RCC 7860 (cell line): ENCODE data around the gene KCNE4.
A peak's percentile ranks its signal among the peaks of the same experiment; 100 is the strongest.

Experiments
- DNase-seq: peaks from one replicate; pipeline ENCODE4 v3.0.0-alpha.2; 2015; ENCODE audit warnings: low spot score
- FAIRE-seq: peaks from 2 replicates; lab custom pipeline; 2012; peaks lifted over from hg19 to GRCh38; lab: Jason Lieb, UNC

Gene KCNE4

DNA sequence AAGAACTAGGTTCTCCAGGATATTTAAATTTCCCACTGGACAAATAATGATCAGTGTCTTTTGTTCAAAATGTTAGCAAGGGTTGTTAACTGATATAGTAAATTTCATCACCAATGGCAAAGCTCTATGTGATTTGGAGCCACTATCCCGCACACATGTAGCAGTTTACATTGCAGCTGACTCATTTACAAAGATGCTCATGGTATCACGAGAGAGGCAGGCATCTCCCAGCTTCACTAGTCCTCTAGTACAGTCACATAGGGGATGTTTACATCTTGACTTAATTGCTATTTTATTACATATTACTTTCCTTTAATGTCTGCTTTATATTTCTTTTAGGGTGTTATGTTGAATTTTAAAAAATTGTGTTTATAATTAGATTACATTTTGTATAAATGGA is 30.7 kb downstream of the KCNE4 start:
- FAIRE-seq (no peak), DNase-seq (no peak)

DNA sequence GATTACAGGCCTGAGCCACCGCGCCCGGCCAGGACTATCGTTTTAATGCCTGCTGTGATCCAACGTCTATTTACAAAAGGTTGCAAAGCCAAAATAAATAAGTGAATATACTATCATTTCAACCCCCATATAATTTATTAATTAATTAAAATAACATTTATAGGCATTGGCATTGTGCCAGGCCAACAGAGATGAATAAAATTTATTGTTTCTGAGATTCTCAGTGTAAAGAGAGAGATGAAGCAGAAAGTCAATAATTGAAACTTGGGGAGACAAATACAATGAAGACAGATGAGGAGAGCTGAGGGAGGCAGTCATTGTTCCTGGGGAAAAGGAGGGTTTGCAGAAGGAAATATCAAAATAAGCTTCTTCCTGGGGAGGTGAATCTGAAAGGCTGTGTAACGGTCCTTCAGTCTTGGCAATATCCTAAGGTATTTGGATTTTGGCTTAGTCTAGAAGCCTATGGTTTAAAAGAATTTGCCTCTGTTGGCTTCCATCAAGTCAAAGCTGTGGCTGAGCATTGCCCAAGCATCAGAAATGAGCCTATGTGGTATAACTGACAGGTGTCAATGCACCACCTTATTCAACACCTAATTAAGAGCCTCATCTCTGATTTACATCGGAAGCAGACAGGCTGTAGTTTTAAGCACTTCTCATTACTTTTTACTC is 31.5 kb downstream of the KCNE4 start:
- DNase-seq (no peak), FAIRE-seq (no peak)

DNA sequence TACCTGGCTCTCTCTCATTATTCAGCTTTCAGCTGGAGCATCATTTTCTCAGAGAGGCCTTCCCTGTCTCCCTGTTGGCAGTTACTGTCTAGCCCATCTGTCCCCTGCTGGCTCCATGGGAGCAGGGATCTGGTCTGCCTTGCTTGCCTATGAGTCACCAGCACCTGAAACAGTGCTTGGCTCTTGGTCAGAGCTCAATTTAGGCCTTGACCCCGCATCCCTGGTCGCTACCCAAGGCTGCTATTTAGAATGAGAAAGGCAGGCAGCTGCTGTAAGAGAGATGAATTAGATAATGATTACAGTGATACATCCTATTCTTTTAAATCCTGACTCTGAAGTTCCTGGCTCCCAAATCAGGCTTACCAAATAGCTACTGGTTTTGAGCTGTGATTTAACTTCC is 32.9 kb downstream of the KCNE4 start:
- DNase-seq = no peak
- FAIRE-seq = no peak

DNA sequence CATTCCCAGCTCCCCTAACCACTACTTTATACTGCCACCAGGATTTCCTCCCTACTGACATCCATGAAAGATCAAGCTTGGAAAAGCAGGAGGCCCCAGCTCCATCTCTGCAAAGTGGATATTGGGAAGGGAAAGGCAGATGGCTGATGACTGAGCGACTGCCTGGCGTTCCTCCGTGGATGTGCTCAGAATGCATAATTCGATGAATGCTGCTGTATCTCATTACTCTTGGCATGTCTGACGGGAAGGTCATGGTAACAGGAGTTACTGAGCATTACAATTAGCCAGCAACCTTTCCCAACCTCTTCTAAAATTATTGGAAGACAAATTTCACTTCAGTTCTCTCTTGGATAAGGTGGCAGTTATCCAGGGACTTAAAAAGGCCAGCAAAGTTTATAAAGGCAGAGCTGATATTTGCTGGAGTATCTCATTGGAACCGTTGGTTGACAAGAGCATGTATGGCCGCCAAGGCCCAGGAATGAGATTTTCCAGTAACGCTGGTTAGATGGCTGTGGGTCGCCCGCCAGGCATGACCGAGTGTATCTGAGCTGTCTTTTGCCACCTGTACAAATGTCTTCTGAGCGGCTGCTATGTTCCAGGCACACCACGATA is 34.5 kb downstream of the KCNE4 start:
- DNase-seq = no peak
- FAIRE-seq = no peak

DNA sequence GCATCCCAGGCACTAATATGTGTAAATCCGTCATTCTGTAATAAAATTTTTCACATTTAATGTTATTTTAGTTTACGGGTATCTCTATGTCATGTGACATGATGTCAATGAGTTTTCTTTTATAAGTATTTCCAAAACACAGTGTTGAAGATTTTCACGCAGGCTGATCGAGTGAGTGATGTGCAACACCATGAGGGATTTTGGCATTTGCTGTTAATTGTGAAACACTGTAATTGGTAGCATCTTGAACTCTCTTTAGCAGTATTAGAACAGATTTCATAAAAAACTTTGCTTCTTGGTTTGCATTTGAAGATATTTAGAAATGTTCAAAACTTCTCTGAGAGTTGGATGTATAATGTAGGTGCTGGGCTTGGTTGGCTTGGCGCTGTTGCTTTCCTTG is 35.5 kb downstream of the KCNE4 start:
- FAIRE-seq = no peak
- no peak for DNase-seq

DNA sequence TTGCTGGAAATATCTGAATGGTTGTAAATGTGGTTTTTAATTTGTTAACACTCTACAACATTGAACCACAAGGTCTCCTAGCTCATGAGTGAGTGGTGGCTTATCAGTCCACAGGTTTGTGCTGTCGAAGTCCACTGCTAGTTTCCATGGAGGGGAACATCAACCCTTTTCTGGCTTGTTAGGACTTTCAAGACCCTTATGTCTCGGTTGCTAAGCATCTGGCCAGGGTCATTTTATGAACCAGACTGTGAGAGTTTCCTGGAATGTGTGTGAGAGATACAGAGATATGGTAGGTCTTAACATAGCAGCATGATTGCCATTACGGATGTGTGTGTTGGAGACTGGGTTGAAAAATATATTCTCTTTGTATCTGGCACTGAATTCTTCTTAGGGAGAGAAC is 36.9 kb downstream of the KCNE4 start:
- FAIRE-seq (no peak), DNase-seq (no peak)

DNA sequence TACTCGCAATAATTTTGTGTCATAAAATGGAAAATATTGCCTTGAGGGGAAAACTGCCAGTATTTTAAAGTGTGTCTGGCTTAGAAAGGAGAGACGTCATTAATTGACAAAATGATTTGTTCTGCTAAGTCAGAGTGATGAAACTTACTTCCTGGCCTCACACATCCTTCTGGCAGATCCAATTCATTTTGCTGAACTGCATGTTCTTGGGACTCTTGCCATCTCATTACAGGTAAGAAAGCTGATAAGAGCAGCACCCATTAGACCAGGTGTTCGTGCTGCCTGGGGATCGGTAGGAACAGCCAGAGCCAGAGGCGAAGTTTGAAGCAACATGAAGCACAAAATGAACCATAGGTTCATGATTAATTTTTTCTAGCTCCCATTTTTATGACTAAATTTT is 38.0 kb downstream of the KCNE4 start:
- DNase-seq = no peak
- FAIRE-seq = no peak

DNA sequence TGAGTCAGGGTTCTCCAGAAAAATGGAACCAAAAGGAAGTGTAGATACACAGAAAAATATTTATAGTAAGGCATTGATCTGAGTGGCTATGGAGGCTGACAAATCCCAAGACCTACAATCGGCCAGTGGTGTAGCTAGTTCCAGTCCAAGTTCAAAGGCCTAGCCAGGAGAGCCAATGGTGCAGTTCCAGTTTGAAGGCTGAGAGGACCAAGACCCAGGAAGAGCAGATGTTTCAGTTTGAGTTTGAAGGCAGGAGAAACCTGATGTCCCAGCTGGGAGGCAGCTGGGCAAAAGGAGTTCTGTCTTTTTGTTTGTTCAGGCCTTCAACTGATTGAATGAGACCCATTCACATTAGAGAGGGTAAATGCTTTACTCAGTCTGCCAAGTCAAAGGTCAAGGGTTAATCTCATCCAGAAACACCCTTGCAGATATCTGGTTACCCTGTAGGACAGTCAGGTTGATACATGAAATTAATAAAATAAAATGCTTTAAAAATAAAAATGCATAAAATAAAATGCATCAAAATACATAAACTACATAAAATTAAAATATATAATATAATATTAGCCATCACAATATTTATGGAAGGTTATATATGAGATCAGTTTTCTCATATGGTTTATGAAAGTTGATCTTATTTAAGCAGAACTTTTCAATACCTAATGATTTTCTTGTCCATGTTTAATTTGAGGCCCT is 38.7 kb downstream of the KCNE4 start:
- FAIRE-seq (no peak), DNase-seq (no peak)

DNA sequence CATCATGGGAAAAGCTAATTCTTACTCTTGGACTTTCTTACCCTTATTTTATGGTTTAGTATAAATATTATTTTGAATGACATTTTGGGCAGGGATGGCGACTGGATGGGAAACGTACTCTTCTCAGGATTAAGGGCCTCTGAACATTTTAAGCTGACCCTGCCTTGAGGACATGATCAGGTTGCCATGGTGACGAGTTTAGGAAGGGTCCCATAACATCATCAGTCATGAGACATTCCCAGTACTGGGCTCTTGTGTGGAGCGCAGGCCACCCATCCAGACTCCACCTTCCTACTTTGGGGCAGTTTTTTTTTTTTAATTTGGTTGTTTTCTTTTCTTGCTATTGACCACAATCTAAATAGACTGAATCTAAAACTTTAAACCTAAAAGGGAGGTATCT is 40.7 kb downstream of the KCNE4 start:
- DNase-seq = no peak
- FAIRE-seq = no peak

DNA sequence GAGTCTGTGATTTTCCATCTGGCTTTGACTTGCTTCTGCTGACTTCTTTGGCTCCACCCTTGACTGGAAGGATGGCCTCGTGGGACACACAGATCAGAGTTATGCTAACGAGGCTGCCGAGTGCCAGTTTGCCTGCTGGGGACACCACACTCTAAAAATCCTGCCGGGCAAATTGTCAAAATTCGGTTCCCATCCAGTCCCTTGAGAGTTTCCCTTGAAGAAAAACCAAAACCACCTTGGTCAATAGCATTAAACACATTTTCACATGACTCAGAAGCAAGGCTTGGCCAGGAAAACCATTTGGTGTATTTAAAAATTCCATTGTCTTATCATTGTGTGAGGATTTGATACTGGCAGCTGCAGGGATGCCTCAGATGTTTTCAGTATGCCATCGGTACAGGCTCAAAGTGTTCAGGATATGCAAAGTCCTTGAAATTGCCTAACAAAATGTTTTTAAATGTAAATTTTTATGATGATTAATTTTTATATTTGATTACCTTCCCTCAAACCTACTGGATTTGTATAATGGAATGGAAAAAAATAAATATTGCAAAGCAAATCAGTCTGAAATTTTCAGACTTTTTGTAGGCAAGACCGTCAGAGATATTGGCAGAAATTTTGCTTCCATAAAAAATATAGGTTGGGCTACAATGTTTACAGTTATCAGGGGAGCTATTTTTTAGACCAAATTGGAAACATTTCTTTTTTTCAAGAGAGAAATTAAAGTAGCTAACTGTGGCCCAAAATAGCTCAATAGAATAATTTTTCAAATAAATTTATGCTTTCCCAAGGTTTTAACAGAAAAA is 41.6 kb downstream of the KCNE4 start:
- DNase-seq = no peak

DNA sequence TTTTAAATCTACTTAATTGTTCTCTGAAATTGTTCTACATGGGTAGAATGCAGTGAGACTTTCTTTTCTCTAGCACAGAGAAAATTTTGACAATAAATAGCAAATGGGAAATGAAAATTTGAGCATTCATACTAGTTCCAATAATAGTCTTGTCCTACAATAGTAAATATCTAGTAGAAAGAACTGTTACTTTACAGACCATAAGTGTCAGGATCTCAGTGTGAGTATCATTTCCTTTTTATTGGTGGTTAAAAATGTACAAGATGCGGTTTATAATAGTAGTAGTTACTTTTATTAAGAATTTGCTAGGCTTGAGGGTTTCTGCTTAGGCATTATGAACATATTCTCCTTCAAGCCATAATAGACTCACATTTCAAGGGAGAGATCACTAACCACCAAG is 43.2 kb downstream of the KCNE4 start:
- no peak for FAIRE-seq

More for the DNA sequence above, 41.6 kb downstream of the KCNE4 start:
- FAIRE-seq = no peak

DNA sequence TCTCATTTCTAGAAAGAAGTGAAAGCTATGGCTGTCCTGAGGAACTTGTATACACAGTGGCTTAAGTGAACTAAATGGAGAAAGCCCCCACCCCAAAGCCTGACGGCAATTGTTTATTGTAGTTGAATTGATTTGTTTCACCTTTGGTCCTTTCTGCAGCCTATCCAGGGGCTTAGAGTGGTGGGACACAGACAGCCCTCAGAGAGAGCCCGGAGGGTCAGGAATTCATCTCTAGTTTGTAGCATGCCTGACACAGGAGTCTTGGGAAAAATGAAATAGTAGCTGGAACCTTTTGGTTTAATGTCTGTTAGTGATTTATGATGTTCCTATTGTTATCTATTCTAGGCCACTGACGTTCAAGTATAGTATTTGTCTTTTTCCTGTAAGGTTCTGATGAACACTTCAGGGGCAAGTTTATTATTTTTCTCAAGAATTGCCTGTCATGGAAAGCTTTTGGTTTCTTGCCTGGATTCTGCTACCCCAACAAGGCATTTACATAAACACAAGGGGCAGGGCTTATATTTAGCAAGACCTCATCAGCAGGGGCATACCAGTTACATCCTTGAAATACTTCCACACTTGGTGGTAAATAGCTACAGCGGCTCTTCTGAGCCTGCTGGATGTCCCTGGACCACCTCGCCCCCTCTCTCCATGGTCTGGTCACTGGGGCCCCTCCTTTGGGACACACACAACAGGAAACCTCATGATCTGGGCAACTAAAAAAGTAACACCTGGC is 44.4 kb downstream of the KCNE4 start:
- FAIRE-seq = no peak
- DNase-seq = no peak

More for the DNA sequence above, 43.2 kb downstream of the KCNE4 start:
- no peak for DNase-seq

DNA sequence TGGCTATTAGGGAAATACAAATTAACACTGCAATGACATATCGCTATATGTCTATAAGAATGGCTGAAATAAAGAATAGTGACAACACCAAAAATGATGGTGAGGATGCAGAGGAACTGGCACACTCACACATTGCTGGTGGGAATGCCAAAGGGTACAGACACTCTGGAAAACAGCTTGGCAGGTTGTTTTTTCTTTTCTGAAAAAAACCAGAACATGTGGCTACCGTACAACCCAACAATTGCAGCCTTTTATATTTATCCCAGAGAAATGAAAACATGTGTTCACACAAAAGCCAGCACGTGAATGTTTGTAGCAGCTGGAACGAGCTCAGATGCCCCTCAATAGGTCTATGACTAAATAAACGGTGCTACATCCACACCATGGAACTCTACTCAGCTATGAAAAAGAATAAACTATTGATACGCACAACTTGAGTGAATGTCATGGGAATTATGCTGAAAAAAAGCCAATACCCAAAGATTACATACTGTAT is 45.9 kb downstream of the KCNE4 start:
- DNase-seq = no peak
- no peak for FAIRE-seq

DNA sequence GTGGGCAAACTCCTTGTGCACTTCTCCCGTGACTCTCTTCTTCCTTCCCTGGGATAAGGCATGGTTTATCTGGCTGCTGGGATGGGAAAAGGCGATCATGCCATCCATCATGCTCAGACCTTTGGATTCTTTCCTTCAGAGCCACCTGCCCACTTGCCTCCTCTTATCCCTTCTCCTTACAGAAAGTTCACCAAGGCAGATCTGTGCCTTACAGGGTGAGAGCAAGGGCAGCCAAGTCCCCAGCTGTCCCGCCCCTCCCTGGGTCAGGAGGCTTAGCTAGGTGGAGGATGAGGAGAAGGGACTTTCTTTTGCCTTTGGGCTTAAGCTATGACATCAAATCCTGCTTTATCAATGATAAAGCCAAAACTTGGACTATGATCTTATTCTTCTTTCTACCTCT is 47.6 kb downstream of the KCNE4 start:
- no peak for FAIRE-seq

DNA sequence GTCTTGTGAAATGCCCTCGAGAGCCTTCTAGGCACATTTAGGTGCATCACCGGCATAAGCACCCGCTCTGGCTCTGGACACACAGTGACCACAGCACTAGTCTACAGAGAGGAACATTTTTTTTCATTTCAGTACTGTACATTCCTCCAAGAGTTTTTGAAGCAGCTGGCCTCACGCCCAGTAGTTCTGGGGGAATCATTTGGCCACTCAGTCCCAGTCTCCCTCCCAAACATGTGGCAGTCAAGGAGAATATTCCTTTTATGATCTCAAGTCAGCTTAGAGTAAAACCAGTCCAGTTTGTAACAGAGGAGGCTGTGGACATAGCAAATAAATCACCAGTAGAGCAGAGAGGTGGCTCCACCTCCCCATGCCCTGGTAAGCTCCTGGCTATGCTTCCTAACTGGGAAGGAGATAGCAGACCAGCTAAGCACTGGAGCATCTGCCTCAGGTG is 48.1 kb downstream of the KCNE4 start:
- DNase-seq (no peak), FAIRE-seq (no peak)

More for the DNA sequence above, 47.6 kb downstream of the KCNE4 start:
- DNase-seq = no peak

DNA sequence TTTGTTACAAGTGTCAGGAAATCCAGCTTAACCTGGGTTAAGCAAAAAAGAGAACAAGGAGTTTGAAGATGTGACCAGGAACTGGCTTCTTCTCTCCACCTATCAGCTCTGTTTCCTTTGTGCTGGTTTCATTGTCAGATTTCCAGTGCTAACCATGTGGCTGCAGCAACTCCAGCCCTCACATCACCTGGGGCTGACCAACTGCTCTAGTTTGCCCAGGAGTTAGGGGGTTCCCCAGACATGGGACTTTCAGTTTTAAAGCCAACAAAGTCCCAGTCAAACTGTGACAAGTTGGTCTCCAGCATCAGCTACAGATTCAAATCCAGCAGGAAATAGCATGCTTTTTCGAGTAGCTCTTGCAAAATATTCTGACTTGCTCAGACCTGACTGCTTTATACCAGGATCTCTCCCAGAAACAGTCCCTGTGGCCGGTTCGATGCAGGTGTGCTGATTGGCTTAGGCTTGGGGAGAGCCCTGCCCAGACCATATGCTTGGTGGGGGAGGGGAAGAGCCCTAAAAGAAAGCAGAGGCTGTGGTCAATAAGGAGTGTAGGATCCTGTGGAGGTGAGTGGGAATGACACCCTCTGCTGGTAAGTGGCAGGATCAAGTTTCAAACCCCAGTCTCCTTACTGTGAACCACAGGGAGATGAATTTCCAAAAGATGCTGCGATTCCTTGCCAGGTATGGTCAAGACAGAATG is 49.5 kb downstream of the KCNE4 start:
- DNase-seq (peak; percentile 22), FAIRE-seq (no peak)

DNA sequence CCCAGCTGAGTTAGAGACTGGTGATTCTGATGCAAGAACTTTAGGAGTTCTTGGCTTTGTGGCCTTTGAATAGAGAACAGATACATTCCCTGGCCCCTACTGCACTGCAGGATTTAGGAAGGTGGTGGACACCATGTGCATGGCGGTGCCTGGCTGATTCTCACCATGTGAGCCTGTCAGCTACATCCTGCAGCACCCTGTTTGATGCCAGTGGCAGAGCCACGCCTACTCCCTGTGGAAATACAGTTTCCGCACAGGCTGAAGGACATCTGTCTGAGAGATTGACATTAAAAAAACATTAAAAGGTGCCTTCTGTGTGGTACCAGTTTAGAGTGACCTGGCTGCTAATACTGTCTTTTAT is 50.0 kb downstream of the KCNE4 start:
- no peak for DNase-seq

DNA sequence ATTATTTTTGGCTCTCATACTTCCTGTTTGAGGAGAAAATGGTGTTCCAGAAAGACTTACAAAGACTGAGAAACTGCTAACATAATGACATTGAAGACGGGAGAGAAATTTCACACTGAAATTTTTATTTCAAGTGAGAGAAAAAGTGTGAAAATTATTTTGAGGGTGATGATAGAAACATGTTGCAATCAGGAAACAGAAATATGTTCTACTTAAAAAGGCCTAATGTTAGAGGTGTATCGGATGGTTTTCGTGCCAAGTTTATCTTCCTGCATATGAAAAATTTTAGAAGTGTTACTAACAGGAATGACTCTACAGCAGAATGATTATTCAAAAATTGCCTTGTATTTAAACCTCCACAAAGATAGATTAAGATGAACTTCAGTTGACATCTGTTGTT is 50.5 kb downstream of the KCNE4 start:
- no peak for FAIRE-seq
- no peak for DNase-seq

More for the DNA sequence above, 50.0 kb downstream of the KCNE4 start:
- FAIRE-seq = no peak

DNA sequence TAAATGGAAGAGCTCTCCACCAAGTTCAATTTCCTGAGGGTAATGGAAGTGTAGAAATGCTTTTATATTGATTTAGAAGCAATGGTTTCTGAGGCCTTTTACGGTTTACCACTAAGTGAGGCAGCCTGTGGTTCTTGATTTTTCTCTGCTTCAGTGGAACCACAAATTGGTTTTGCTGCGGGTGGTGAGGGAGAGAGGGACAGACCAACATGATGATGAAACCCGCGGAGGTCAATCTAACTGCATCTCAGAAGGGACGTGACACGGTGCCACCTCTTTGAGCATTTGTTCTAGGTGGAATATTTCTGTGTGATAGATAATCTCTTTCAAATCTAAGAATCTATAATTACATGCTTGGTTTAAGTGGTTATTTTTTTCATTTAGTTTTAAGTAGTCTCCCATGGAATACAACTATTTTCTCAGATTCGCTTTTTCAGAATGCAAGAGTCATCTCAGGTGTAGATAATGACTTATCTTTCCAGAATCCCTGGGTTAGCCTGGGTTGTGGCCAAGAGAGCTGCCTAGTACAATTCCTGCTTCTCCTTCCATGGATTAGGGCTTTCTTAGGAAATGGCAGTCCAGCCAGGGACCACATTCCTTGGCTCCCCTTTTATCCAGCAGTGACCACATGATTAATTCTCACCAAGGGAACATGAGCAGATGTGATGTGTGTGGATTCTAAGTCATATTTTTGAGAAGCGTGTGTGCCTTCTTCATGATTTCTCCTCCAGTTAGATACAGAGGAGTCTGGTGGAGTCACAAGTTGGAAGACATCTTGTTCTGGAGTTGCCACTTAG is 52.5 kb downstream of the KCNE4 start:
- FAIRE-seq (no peak), DNase-seq (no peak)
